ENCODE measurements around the gene SRRD. TPM values are rescaled to one million over a fixed set of nuclear protein-coding genes. Genes with fewer than 3 reads are reported as not detected.

Gene SRRD
- total and polyA plus RNA-seq, 2 of the 13 experiments (the other 11 are each of a cell fraction or from before 2014, with no cell fraction given), result 22.8 to 36.6 TPM

GRCh38 chr22:26481694-26482093 lies 2.0 kb upstream of the SRRD start:
- Histone ChIP-seq H3K4me2 (ENCODE audit: low read depth, low read length) (peak overlapping the region; percentile 83), H3K27ac (ENCODE audit: extremely low read length, insufficient read depth, low read length) (peak overlapping the region; percentile 4), H3K4me1 (ENCODE audit: insufficient read depth, low read length) (peaks cover 82% of the 10 kb centered on the region), H2AFZ (ENCODE audit: low read length) (no peak overlapping the region), H3K9me3 (ENCODE audit: low read length) (no peaks in the 10 kb centered on the region), H4K20me1 (ENCODE audit: insufficient read depth, low read length) (no peaks in the 10 kb centered on the region), H3K27me3 (ENCODE audit: control insufficient read depth in 1 of 2, insufficient read depth in 2 of 2, low read length in 2 of 2) (no peaks in the 10 kb centered on the region; a peak in 1 of 5 replicates), H3K79me2 (ENCODE audit: insufficient read depth, low read length) (peaks cover 82% of the 10 kb centered on the region), H3K9ac (ENCODE audit: insufficient read depth, low read depth, low read length) (peak overlapping the region; percentile 95; the same call in 1 of the 2 replicates), H3K36me3 (replicated peaks in 1 of 2; ENCODE audit: control insufficient read depth in 1 of 2, insufficient read depth in 2 of 2, low read length in 2 of 2) (peaks cover 0 to 8% of the 10 kb centered on the region in 2 experiments; a peak in 2 of 5 replicates), H3K4me3 (replicated peaks in 1 of 3; ENCODE audit: insufficient read depth in 1 of 3, low read depth in 2 of 3, low read length in 3 of 3) (no peak overlapping the region)
- FAIRE-seq, result no peak
- TF ChIP-seq REL (CRISPR knock-in tag; conservative IDR thresholded peaks at IDR 0.05) (no peak), CREB1 (IDR thresholded peaks at IDR 0.05) (no peak), CREB1 (CRISPR knock-in tag; IDR thresholded peaks at IDR 0.05) (no peak), ZFP41 (CRISPR knock-in tag; IDR thresholded peaks at IDR 0.05; ENCODE audit: borderline replicate concordance) (no peak), JARID2 (CRISPR knock-in tag; IDR thresholded peaks at IDR 0.05; ENCODE audit: insufficient replicate concordance) (no peak), ZNF431 (CRISPR knock-in tag; IDR thresholded peaks at IDR 0.05; ENCODE audit: borderline replicate concordance, low read depth) (no peak), IKZF4 (CRISPR knock-in tag; IDR thresholded peaks at IDR 0.05; ENCODE audit: borderline replicate concordance, low read depth, not compliant biosample characterization) (no peak), HNRNPUL1 (IDR thresholded peaks at IDR 0.05; ENCODE audit: low read depth, low read length) (no peak), NKX3-1 (CRISPR knock-in tag; IDR thresholded peaks at IDR 0.05) (no peak), SMYD3 (CRISPR knock-in tag; IDR thresholded peaks at IDR 0.05) (no peak), ZKSCAN5 (CRISPR knock-in tag; IDR thresholded peaks at IDR 0.05) (no peak), XBP1 (CRISPR knock-in tag; IDR thresholded peaks at IDR 0.05) (no peak), POLR2AphosphoS2 (IDR thresholded peaks at IDR 0.05; ENCODE audit: low read depth, low read length) (no peak)
- ATAC-seq, result no peak
- WGBS (ENCODE audit: low lambda C conversion rate), result 88% methylated on average over 4 of the region's 4 CpGs
- intact Hi-C loops (cut with micrococcal nuclease; ENCODE audit: unreplicated experiment), result no loop called here
- CTCF ChIA-PET (ENCODE audit: low intra/inter-chr PET ratio, low total read pairs), result no interaction called here
- DNase-seq (ENCODE audit: low spot score), result no peak
- in situ Hi-C loops (cut with HindIII; ENCODE audit: extremely low pct_ligation_motif_present, low pct_unique_long_range_greater_than_20kb), result no loop called here
- BruUV-seq (replicated peaks), result no TSS peak
- POLR2A ChIA-PET, result interaction anchor here (3.4 kb wide), 1 partner anchor 19 kb away, joined by 10 read pairs; no protein-coding TSS in a partner anchor
